ENCODE measurements around the gene WFDC1.

WFDC1 gene

GRCh38 chr16:84271866-84272265 lies 22.8 kb upstream of the WFDC1 start:
- no peak overlapping the region for H3K4me3 ChIP-seq (replicated peaks; ENCODE audit: low read depth, low read length)
- DNase-seq (ENCODE audit: low read depth): no peak
- no peak for TF ChIP-seq CTCF (IDR thresholded peaks at IDR 0.05; ENCODE audit: low read length, missing control alignments)

DNA sequence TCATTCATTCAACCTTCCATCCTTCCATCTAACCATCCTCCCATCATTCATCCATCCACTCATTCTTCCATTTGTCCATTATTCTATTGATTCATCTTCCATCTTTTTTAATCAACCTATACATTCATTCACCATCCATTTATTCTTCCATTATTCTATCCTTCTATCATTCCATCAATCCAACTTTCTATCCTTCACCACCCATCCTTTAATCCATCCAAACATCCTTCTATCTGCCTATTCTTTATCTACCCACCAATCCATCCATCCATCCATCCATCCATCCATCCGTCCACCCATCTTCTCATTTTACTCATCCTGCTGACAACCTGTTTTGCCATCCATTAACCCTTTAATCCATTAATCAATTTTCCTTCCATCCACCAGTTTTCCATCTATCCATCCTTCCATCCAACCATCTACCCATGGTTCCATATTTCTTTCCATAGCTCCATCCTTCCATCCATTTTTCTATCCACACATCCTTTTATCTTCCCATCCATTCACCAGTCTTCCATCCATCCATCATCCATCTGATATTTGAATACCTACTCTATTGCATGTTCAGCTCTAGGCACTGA lies 21.8 kb upstream of the WFDC1 start:
- DNase-seq (ENCODE audit: low read depth): no peak
- H3K4me3 ChIP-seq (replicated peaks; ENCODE audit: low read depth, low read length): no peak overlapping the region
- no peak for TF ChIP-seq CTCF (IDR thresholded peaks at IDR 0.05; ENCODE audit: low read length, missing control alignments)

GRCh38 chr16:84274515-84274914 lies 20.2 kb upstream of the WFDC1 start:
- no peak overlapping the region for H3K4me3 ChIP-seq (replicated peaks; ENCODE audit: low read depth, low read length)
- TF ChIP-seq CTCF (IDR thresholded peaks at IDR 0.05; ENCODE audit: low read length, missing control alignments): no peak
- DNase-seq (ENCODE audit: low read depth): no peak

- TF ChIP-seq CTCF (IDR thresholded peaks at IDR 0.05; ENCODE audit: low read length, missing control alignments): no peak
- H3K4me3 ChIP-seq (replicated peaks; ENCODE audit: low read depth, low read length): no peak overlapping the region
- DNase-seq (ENCODE audit: low read depth): no peak
Observed at GRCh38 chr16:84275585-84276151, 19.0 kb upstream of the WFDC1 start.

- peak; percentile 83 for TF ChIP-seq CTCF (IDR thresholded peaks at IDR 0.05; ENCODE audit: low read length, missing control alignments)
- no peak overlapping the region for H3K4me3 ChIP-seq (replicated peaks; ENCODE audit: low read depth, low read length)
- DNase-seq (ENCODE audit: low read depth): peak; percentile 63
Observed at GRCh38 chr16:84277244-84277823, 17.3 kb upstream of the WFDC1 start.

DNA sequence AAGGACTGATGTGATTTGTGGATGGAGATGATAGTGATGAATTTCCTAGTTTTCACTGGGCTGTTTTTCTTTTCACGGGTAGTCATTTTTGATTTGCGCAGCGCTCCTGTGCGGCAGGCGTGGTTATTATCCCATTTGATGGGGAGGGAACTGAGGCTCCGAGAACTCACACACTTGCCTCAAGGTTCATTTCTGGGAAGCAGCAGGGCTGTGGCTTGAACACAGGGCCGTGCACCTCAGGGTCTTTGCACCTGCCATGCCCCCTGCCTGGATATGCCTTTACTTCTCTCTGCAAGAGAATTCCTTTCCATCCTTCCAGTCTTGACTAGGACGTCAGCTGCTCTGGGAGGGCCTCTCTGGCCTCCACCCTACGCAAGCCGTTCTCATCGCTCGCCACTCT lies 16.3 kb upstream of the WFDC1 start:
- H3K4me3 ChIP-seq (replicated peaks; ENCODE audit: low read depth, low read length): no peak overlapping the region
- no peak for DNase-seq (ENCODE audit: low read depth)
- TF ChIP-seq CTCF (IDR thresholded peaks at IDR 0.05; ENCODE audit: low read length, missing control alignments): no peak

DNA sequence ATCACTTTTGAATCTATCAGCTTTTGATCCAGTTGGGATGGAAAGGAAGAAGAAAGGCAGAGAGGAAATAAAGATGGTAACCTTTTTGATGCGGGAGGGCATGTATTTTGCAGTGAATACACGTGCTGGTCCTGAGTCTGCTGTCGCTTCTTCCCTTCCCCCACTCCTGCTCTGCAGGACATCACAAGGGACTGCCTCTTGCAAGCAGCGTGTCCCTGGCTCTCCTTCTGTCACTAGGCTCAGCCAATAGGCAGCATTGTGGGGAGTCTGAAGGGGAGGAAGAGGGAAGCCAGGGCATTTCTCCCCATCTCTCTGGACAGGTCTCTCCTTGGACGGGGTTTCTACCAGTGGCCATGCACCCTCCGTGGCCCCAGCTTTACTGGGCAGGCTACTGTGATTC lies 15.7 kb upstream of the WFDC1 start:
- no peak for TF ChIP-seq CTCF (IDR thresholded peaks at IDR 0.05; ENCODE audit: low read length, missing control alignments)
- no peak overlapping the region for H3K4me3 ChIP-seq (replicated peaks; ENCODE audit: low read depth, low read length)
- no peak for DNase-seq (ENCODE audit: low read depth)
